Vagina (tissue), 2 donors: ENCODE results near the gene SSTR5. TPM values are rescaled to one million over a fixed set of nuclear protein-coding genes. Genes with fewer than 3 reads are reported as not detected.

ENCODE experiments used
- DNase-seq, 2 donors: peaks; one replicate each; pipeline ENCODE4 v3.0.0-alpha.2; 2017; ENCODE audit errors: extremely low spot score in 2 of 2
- H3K27ac ChIP-seq: fragments of 200-600 bp; sonication (generic); one replicate; pipeline ENCODE4 v1.5.1; 2019
- H3K27me3 ChIP-seq: fragments of 200-600 bp; sonication (generic); one replicate; pipeline ENCODE4 v1.5.1; 2019
- H3K36me3 ChIP-seq, 2 donors: fragments of 200-600 bp; sonication (generic); one replicate each; pipeline ENCODE4 v1.5.1; 2017 to 2019
- H3K4me1 ChIP-seq: fragments of 200-600 bp; sonication (generic); one replicate; pipeline ENCODE4 v1.5.1; 2019
- H3K4me3 ChIP-seq, 2 donors: fragments of 200-600 bp; sonication (generic); 1 replicate in 1 of 2; 2 replicates in 1 of 2; pipeline ENCODE4 v1.5.1; 2016 to 2019
- H3K9me3 ChIP-seq: fragments of 200-600 bp; sonication (generic); one replicate; pipeline ENCODE4 v1.5.1; 2019
- POLR2A ChIP-seq, 2 donors: fragments of 450-650 bp; IDR thresholded peaks; one replicate each; pipeline ENCODE4 v1.6.1; 2017; ENCODE audit warnings: antibody characterized with exemption in 2 of 2, mild to moderate bottlenecking in 2 of 2, moderate library complexity in 2 of 2
- POLR2AphosphoS5 ChIP-seq, 2 donors: sonication (generic); formaldehyde crosslinking; IDR thresholded peaks; one replicate each; pipeline ENCODE4 v1.9.0; 2017; ENCODE audit warnings: antibody characterized with exemption in 2 of 2, mild to moderate bottlenecking in 2 of 2, low read depth in 1 of 2; ENCODE audit not compliant: insufficient read depth in 1 of 2
- intact Hi-C: fragments of 100-400 bp; cut with DNase I; formaldehyde crosslinking; loops from one replicate; pipeline ENCODE4 v1.15.1; 2023
- total RNA-seq: library from RNA; depleted of rRNA; stranded (reverse); fragments of >200 nt; gene quantifications from one replicate; pipeline ENCODE4 v1.2.3, GENCODE V29; 2016
- TF ChIP-seq, protein P1 (sequence below), 3 experiments: fragments of 450-650 bp in 2 of 3; fragments of 200-600 bp in 1 of 3; sonication (generic) in 1 of 3; IDR thresholded peaks; one replicate each; pipeline ENCODE4 v1.5.1; 2017 to 2019; ENCODE audit warnings: antibody characterized with exemption in 3 of 3, mild to moderate bottlenecking in 2 of 3, moderate library complexity in 2 of 3

SSTR5 gene
- total RNA-seq, 1 donor from 2014 or later: 0.98 TPM

DNA sequence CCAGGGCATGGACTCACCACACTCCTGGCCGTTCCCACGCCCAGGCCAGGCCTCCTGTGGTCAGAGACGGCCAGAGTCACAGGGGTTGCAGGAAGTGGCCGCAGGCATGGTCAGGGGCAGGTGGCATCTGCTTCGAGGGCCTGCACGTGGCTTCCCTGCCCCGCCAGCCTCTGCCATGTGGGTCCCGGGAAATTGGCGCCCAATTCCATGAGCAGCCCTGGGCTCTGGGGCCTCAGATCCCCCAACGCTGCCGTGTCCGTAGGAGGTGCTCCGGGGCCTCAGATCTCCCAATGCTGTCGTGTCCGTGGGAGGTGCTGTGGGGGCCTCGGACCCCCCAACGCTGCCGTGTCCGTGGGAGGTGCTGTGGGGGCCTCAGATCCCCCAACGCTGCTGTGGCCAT is 9.7 kb upstream of the SSTR5 start:
- Histone ChIP-seq H3K27me3 (no peaks in the 10 kb centered on the region), H3K9me3 (no peaks in the 10 kb centered on the region), H3K36me3 (no peaks in the 10 kb centered on the region), H3K4me3 (no peak overlapping the region), H3K27ac (no peak overlapping the region), H3K4me1 (no peaks in the 10 kb centered on the region)
- TF ChIP-seq POLR2A (IDR thresholded peaks at IDR 0.05) (no peak), POLR2AphosphoS5 (IDR thresholded peaks at IDR 0.05; ENCODE audit: insufficient read depth in 1 of 2, low read depth in 1 of 2) (no peak)
- TF ChIP-seq, protein P1, sequence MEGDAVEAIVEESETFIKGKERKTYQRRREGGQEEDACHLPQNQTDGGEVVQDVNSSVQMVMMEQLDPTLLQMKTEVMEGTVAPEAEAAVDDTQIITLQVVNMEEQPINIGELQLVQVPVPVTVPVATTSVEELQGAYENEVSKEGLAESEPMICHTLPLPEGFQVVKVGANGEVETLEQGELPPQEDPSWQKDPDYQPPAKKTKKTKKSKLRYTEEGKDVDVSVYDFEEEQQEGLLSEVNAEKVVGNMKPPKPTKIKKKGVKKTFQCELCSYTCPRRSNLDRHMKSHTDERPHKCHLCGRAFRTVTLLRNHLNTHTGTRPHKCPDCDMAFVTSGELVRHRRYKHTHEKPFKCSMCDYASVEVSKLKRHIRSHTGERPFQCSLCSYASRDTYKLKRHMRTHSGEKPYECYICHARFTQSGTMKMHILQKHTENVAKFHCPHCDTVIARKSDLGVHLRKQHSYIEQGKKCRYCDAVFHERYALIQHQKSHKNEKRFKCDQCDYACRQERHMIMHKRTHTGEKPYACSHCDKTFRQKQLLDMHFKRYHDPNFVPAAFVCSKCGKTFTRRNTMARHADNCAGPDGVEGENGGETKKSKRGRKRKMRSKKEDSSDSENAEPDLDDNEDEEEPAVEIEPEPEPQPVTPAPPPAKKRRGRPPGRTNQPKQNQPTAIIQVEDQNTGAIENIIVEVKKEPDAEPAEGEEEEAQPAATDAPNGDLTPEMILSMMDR (IDR thresholded peaks at IDR 0.05): no peak
- no peak for DNase-seq
- intact Hi-C loops: no loop called here

DNA sequence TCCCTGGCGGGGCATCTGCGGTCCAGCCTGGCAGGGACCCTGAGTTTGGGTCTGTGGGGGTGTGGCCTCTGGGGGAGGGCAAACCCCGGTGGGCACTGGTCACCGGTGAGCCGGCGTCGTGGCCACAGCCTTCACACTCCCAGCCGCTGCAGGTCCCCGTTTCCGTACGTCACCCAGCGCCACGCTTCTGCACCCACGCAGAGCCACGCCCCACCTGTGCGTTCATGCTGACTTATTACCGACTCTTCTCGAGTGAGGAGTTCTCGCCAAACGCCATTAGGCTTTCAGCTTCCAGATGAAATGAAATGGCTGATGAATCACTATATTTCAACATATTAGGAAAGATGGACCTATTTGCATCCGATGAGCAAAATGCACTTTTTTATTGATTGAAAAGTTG is 8.8 kb upstream of the SSTR5 start:
- Histone ChIP-seq H3K27ac (no peak overlapping the region), H3K4me1 (no peaks in the 10 kb centered on the region), H3K9me3 (no peaks in the 10 kb centered on the region), H3K36me3 (no peaks in the 10 kb centered on the region), H3K27me3 (no peaks in the 10 kb centered on the region), H3K4me3 (no peak overlapping the region)
- TF ChIP-seq POLR2A (IDR thresholded peaks at IDR 0.05): no peak
- TF ChIP-seq, protein P1 (IDR thresholded peaks at IDR 0.05): no peak
- no peak for TF ChIP-seq POLR2AphosphoS5 (IDR thresholded peaks at IDR 0.05; ENCODE audit: insufficient read depth in 1 of 2, low read depth in 1 of 2)
- DNase-seq: no peak
- intact Hi-C loops: no loop called here

DNA sequence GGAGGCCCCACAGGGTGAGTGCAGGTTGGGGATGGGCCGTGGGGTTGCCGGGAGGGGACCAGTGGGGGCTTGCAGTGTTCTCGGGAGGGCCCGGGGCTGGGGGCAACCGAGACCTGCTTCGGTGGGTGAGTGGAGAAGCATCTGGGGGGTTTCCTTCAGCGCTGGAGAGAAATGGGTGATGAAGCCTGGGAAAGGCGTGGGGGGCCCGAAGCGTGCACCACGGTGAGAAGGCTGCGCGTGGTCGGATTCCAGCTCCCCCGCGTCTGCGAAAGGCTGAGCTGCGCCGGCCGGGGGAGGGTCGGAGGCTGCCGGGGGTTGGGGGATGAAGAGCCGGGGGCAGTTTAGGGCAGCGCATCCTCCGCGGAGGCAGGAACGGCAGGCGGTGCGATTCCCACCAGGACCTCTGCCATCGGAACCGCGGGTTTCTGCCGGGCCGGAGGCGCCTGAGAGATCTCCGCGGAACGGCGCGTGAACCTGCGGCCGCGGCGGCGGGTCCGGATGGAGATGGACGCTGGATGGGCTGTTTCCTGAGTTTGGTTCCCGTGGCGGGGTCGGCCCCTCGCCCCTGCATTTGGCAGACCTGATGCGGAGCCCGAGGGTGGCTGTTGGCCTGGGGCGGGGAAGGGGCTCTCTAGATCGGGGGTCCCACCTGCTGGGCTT is 6.9 kb upstream of the SSTR5 start:
- H3K4me1 ChIP-seq: no peaks in the 10 kb centered on the region

DNA sequence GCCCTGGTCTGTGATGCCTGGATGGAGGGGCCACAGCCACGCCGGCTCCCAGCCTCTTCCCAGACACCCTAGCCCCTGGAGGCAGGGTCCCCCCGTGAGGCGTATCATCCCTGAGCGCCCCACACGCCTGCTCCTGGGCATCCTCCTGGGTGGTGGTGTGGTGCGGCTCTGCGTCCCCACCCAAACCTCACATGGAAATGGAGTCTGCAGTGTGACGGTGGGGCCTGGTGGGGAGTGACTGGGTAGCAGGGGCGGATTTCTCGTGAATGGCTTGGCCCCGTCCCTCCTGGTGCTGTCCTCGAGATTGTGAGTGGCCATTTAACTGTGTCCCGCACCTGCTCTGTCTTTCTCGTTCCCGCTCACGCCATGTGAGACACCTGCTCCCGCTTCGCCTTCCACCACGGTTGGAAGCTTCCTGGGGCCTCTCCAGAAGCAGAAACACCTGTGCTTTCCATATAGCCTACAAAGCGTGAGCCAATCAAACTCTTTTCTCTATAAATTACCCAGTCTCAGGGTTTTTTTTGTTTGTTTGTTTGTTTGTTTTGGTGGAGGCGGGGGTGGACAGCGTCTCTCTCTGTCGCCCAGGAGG is 5.9 kb upstream of the SSTR5 start:
- H3K27me3 ChIP-seq: no peaks in the 10 kb centered on the region

More for the DNA sequence above, 6.9 kb upstream of the SSTR5 start:
- intact Hi-C loops: no loop called here
- H3K4me3 ChIP-seq: no peak overlapping the region
- TF ChIP-seq POLR2AphosphoS5 (IDR thresholded peaks at IDR 0.05; ENCODE audit: insufficient read depth in 1 of 2, low read depth in 1 of 2): no peak
- TF ChIP-seq, protein P1 (IDR thresholded peaks at IDR 0.05): no peak
- TF ChIP-seq POLR2A (IDR thresholded peaks at IDR 0.05): no peak
- no peak overlapping the region for H3K27ac ChIP-seq
- no peaks in the 10 kb centered on the region for H3K9me3 ChIP-seq
- H3K27me3 ChIP-seq: no peaks in the 10 kb centered on the region
- no peak for DNase-seq
- no peaks in the 10 kb centered on the region for H3K36me3 ChIP-seq

More for the DNA sequence above, 5.9 kb upstream of the SSTR5 start:
- DNase-seq: no peak
- no peaks in the 10 kb centered on the region for H3K9me3 ChIP-seq
- no peaks in the 10 kb centered on the region for H3K4me1 ChIP-seq
- TF ChIP-seq, protein P1 (IDR thresholded peaks at IDR 0.05): no peak
- TF ChIP-seq POLR2A (IDR thresholded peaks at IDR 0.05): no peak
- TF ChIP-seq POLR2AphosphoS5 (IDR thresholded peaks at IDR 0.05; ENCODE audit: insufficient read depth in 1 of 2, low read depth in 1 of 2): no peak
- no peak overlapping the region for H3K4me3 ChIP-seq
- no peaks in the 10 kb centered on the region for H3K36me3 ChIP-seq
- intact Hi-C loops: no loop called here
- H3K27ac ChIP-seq: no peak overlapping the region
